NCI-H1048 (cell line): ENCODE measurements around the gene TBC1D3L.
"Not testable (repeated sequence)": the region's sequence is repeated elsewhere in the genome, so short reads cannot be mapped to it uniquely, and the experiment has no call there.

ENCODE experiments used
- DNase-seq: peaks from one replicate; lab custom pipeline; 2025; lab: John Stamatoyannopoulos, UW

The TBC1D3L gene

GRCh38 chr17:37988960-37989359 lies at the start of gene TBC1D3L:
Gene TBC1D3L (minus strand): TSS chr17:37989060. CDS start chr17:37987520, 1,540 bp downstream.
- DNase-seq: not testable (repeated sequence)

GRCh38 chr17:38003676-38004075 lies 14.8 kb upstream of the TBC1D3L start, which contains the start of gene TBC1D3D:
Gene TBC1D3D (plus strand): TSS chr17:38003976. CDS start chr17:38005561, 1,585 bp downstream.
- DNase-seq: not testable (repeated sequence)
